H9 (cell line): ENCODE measurements around the gene NT5C2. TPM values are rescaled to one million over a fixed set of nuclear protein-coding genes. Genes with fewer than 3 reads are reported as not detected.
A peak's percentile ranks its signal among the peaks of the same experiment; 100 is the strongest.

Experiments used
- DNase-seq: peaks from one replicate; pipeline ENCODE4 v3.0.0-alpha.2; 2017
- H2AFZ ChIP-seq: one replicate; pipeline ENCODE4 v1.6.1; 2013; ENCODE audit warnings: mild to moderate bottlenecking, low read length, control low read depth, moderate library complexity
- H2AK5ac ChIP-seq: 2 replicates; pipeline ENCODE4 v1.6.1; 2013; ENCODE audit warnings: low read length, control low read depth, mixed read lengths; ENCODE audit not compliant: insufficient read length
- H2BK120ac ChIP-seq: one replicate; pipeline ENCODE4 v1.6.1; 2013; ENCODE audit warnings: low read depth, mild to moderate bottlenecking, low read length, control low read depth, inconsistent platforms; ENCODE audit not compliant: poor library complexity, severe bottlenecking
- H2BK12ac ChIP-seq: 2 replicates; pipeline ENCODE4 v1.6.1; 2013; ENCODE audit warnings: low read length, control low read depth, mixed read lengths, low read depth; ENCODE audit not compliant: insufficient read length
- H2BK15ac ChIP-seq: 2 replicates; pipeline ENCODE4 v1.6.1; 2013; ENCODE audit warnings: low read depth, low read length, control low read depth
- H2BK20ac ChIP-seq: one replicate; pipeline ENCODE4 v1.6.1; 2013; ENCODE audit warnings: low read depth, mild to moderate bottlenecking, low read length, control low read depth, inconsistent platforms; ENCODE audit not compliant: poor library complexity, severe bottlenecking
- H2BK5ac ChIP-seq: 2 replicates; pipeline ENCODE4 v1.6.1; 2013; ENCODE audit warnings: low read length, control low read depth, mixed read lengths; ENCODE audit not compliant: insufficient read length
- H3K14ac ChIP-seq: 2 replicates; pipeline ENCODE4 v1.6.1; 2013; ENCODE audit warnings: low read length, control low read depth; ENCODE audit not compliant: insufficient read depth
- H3K18ac ChIP-seq: 2 replicates; pipeline ENCODE4 v1.6.1; 2013; ENCODE audit warnings: low read depth, mild to moderate bottlenecking, mixed read lengths, low read length, control low read depth; ENCODE audit not compliant: insufficient read length
- H3K23ac ChIP-seq: 2 replicates; pipeline ENCODE4 v1.6.1; 2013; ENCODE audit warnings: low read length, control low read depth, mixed read lengths, low read depth; ENCODE audit not compliant: insufficient read length
- H3K23me2 ChIP-seq: 2 replicates; pipeline ENCODE4 v1.6.1; 2013; ENCODE audit warnings: low read depth, mild to moderate bottlenecking, mixed read lengths, low read length, control low read depth; ENCODE audit not compliant: insufficient read length, poor library complexity, severe bottlenecking
- H3K27ac ChIP-seq: 2 replicates; pipeline ENCODE4 v1.5.1; 2013; ENCODE audit warnings: low read length, control low read depth, mixed read lengths, low read depth; ENCODE audit not compliant: insufficient read length
- H3K27me3 ChIP-seq: 2 replicates; pipeline ENCODE4 v1.6.1; 2013; ENCODE audit warnings: low read length, control low read depth, inconsistent platforms; ENCODE audit not compliant: insufficient read depth
- H3K4ac ChIP-seq: 2 replicates; pipeline ENCODE4 v1.6.1; 2013; ENCODE audit warnings: low read depth, mild to moderate bottlenecking, control low read depth, inconsistent platforms, low read length, moderate library complexity
- H3K4me1 ChIP-seq: 2 replicates; pipeline ENCODE4 v1.6.1; 2013; ENCODE audit warnings: low read length, control low read depth, inconsistent platforms; ENCODE audit not compliant: insufficient read depth
- H3K4me2 ChIP-seq: 2 replicates; pipeline ENCODE4 v1.6.1; 2013; ENCODE audit warnings: low read length, control low read depth, mixed read lengths; ENCODE audit not compliant: insufficient read length, insufficient read depth
- H3K56ac ChIP-seq: 2 replicates; pipeline ENCODE4 v1.6.1; 2013; ENCODE audit warnings: low read depth, mild to moderate bottlenecking, mixed read lengths, low read length, control low read depth; ENCODE audit not compliant: insufficient read length
- H3K79me1 ChIP-seq: 2 replicates; pipeline ENCODE4 v1.6.1; 2013; ENCODE audit warnings: low read depth, mild to moderate bottlenecking, moderate library complexity, low read length, control low read depth, inconsistent platforms; ENCODE audit not compliant: insufficient read depth, poor library complexity, severe bottlenecking
- H3K79me2 ChIP-seq: 2 replicates; pipeline ENCODE4 v1.6.1; 2013; ENCODE audit warnings: low read length, control low read depth, inconsistent platforms; ENCODE audit not compliant: insufficient read depth
- H3K9ac ChIP-seq: 2 replicates; pipeline ENCODE4 v1.6.1; 2013; ENCODE audit warnings: low read length, control low read depth, mixed read lengths; ENCODE audit not compliant: insufficient read length; ENCODE audit errors: extremely low read depth
- H3K9me3 ChIP-seq: one replicate; pipeline ENCODE4 v1.6.1; 2013; ENCODE audit warnings: low read depth, low read length, inconsistent platforms; ENCODE audit not compliant: control insufficient read depth
- H3T11ph ChIP-seq: one replicate; pipeline ENCODE4 v1.6.1; 2013; ENCODE audit warnings: mild to moderate bottlenecking, low read length, control low read depth, inconsistent platforms
- H4K20me1 ChIP-seq: one replicate; pipeline ENCODE4 v1.6.1; 2013; ENCODE audit not compliant: control insufficient read depth, insufficient read length, insufficient read depth
- H4K5ac ChIP-seq: 2 replicates; pipeline ENCODE4 v1.6.1; 2013; ENCODE audit warnings: low read depth, mild to moderate bottlenecking, mixed read lengths, low read length, control low read depth; ENCODE audit not compliant: insufficient read length
- H4K8ac ChIP-seq: replicated peaks from 2 replicates; pipeline ENCODE4 v1.6.1; 2013; ENCODE audit warnings: low read length, control low read depth, mixed read lengths, low read depth; ENCODE audit not compliant: insufficient read length
- H4K91ac ChIP-seq: 2 replicates; pipeline ENCODE4 v1.6.1; 2013; ENCODE audit warnings: low read depth, mild to moderate bottlenecking, moderate library complexity, mixed read lengths, low read length, control low read depth; ENCODE audit not compliant: insufficient read length
- H3K27ac Mint-ChIP-seq, 3 experiments: 2 replicates in 2 of 3; 3 replicates in 1 of 3; pipeline ENCODE4 v1.8.0; 2020 to 2021; ENCODE audit warnings: mixed read lengths in 3 of 3, mild to moderate bottlenecking in 1 of 3, moderate library complexity in 1 of 3
- H3K27me3 Mint-ChIP-seq: 2 replicates; pipeline ENCODE4 v1.8.0; 2021; ENCODE audit warnings: low read depth, mild to moderate bottlenecking, moderate library complexity, mixed read lengths
- H3K36me3 Mint-ChIP-seq, 3 experiments: 2 replicates in 2 of 3; 3 replicates in 1 of 3; pipeline ENCODE4 v1.8.0; 2020 to 2021; ENCODE audit warnings: low read depth in 3 of 3, mixed read lengths in 3 of 3; ENCODE audit not compliant: insufficient read depth in 1 of 3
- H3K4me1 Mint-ChIP-seq, 2 experiments: 2 replicates each; pipeline ENCODE4 v1.8.0; 2020; ENCODE audit warnings: mixed read lengths in 2 of 2
- H3K4me3 Mint-ChIP-seq, 2 experiments: 2 replicates in 1 of 2; 3 replicates in 1 of 2; pipeline ENCODE4 v1.8.0; 2020 to 2021; ENCODE audit warnings: mild to moderate bottlenecking in 2 of 2, mixed read lengths in 2 of 2, moderate library complexity in 1 of 2
- H3K9me3 Mint-ChIP-seq, 2 experiments: 2 replicates in 1 of 2; 3 replicates in 1 of 2; pipeline ENCODE4 v1.8.0; 2020; ENCODE audit warnings: mild to moderate bottlenecking in 2 of 2, mixed read lengths in 2 of 2, moderate library complexity in 1 of 2
- WGBS: extraction: QIAGEN DNeasy Blood & Tissue Kit; methylation state at CpG from one replicate; pipeline ENCODE4 v1.1.7; 2013; ENCODE audit warnings: missing lambda C conversion rate, low lambda C conversion rate, mixed read lengths; ENCODE audit not compliant: insufficient read length; ENCODE audit errors: extremely low coverage; 5-methylcytosine and 5-hydroxymethylcytosine counted together
- total RNA-seq: library from RNA; stranded (reverse); gene quantifications from 2 replicates; pipeline ENCODE4 v1.2.1, GENCODE V29; 2021
- TF ChIP-seq, protein P1 (sequence below): fragments of 200-600 bp; sonication (generic); conservative IDR thresholded peaks from 3 replicates; pipeline ENCODE4 v1.8.0; 2021; ENCODE audit warnings: antibody characterized with exemption, mild to moderate bottlenecking

The NT5C2 gene
- total RNA-seq, 1 experiment from 2014 or later: 69.6 TPM

GRCh38 chr10:103155471-103156085 is 37.5 kb downstream of the NT5C2 start:
- no peak for DNase-seq
- Histone ChIP-seq H3K4ac (no peak overlapping the region), H3T11ph (no peak overlapping the region), H4K20me1 (no peaks in the 10 kb centered on the region), H2AFZ (no peak overlapping the region), H2AK5ac (no peak overlapping the region), H3K79me1 (peaks cover 9% of the 10 kb centered on the region), H4K91ac (no peak overlapping the region), H3K14ac (no peak overlapping the region), H2BK15ac (no peak overlapping the region), H4K5ac (no peak overlapping the region), H2BK12ac (no peak overlapping the region), H2BK5ac (no peak overlapping the region), H3K79me2 (no peaks in the 10 kb centered on the region; the same call in 1 of the 2 replicates), H4K8ac (no peak overlapping the region), H3K56ac (no peak overlapping the region), H3K4me1 (peaks cover 2% of the 10 kb centered on the region; the same call in 1 of the 2 replicates), H3K23me2 (no peaks in the 10 kb centered on the region), H3K18ac (no peak overlapping the region), H3K9me3 (no peaks in the 10 kb centered on the region), H3K23ac (no peak overlapping the region), H3K27me3 (no peaks in the 10 kb centered on the region), H3K9ac (no peak overlapping the region), H2BK20ac (no peak overlapping the region), H3K4me2 (no peak overlapping the region), H3K27ac (no peak overlapping the region), H2BK120ac (no peak overlapping the region)
- H3K4me3 Mint-ChIP-seq: no peak overlapping the region
- H3K9me3 Mint-ChIP-seq: no peaks in the 10 kb centered on the region
- H3K27ac Mint-ChIP-seq: peak overlapping the region; percentile 68 to 88 (median 84); a peak in 5 of 7 replicates
- peaks cover 7 to 20% (median 9%) of the 10 kb centered on the region in 3 experiments for H3K36me3 Mint-ChIP-seq
- peaks cover 26% of the 10 kb centered on the region in 2 experiments for H3K4me1 Mint-ChIP-seq
- TF ChIP-seq, protein P1, sequence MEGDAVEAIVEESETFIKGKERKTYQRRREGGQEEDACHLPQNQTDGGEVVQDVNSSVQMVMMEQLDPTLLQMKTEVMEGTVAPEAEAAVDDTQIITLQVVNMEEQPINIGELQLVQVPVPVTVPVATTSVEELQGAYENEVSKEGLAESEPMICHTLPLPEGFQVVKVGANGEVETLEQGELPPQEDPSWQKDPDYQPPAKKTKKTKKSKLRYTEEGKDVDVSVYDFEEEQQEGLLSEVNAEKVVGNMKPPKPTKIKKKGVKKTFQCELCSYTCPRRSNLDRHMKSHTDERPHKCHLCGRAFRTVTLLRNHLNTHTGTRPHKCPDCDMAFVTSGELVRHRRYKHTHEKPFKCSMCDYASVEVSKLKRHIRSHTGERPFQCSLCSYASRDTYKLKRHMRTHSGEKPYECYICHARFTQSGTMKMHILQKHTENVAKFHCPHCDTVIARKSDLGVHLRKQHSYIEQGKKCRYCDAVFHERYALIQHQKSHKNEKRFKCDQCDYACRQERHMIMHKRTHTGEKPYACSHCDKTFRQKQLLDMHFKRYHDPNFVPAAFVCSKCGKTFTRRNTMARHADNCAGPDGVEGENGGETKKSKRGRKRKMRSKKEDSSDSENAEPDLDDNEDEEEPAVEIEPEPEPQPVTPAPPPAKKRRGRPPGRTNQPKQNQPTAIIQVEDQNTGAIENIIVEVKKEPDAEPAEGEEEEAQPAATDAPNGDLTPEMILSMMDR: no peak
- H3K27me3 Mint-ChIP-seq: no peaks in the 10 kb centered on the region
- WGBS: no CpG with 5 or more reads among the region's 4 CpGs
